NCI-H1417 treated with DMSO at 0.1 percent for 48 hours (cell line): ENCODE data around the gene FHIT.
"Not testable (repeated sequence)": the region's sequence is repeated elsewhere in the genome, so short reads cannot be mapped to it uniquely, and the experiment has no call there.

Experiments
- DNase-seq: peaks from one replicate; lab custom pipeline; 2025; lab: John Stamatoyannopoulos, UW

FHIT gene

DNA sequence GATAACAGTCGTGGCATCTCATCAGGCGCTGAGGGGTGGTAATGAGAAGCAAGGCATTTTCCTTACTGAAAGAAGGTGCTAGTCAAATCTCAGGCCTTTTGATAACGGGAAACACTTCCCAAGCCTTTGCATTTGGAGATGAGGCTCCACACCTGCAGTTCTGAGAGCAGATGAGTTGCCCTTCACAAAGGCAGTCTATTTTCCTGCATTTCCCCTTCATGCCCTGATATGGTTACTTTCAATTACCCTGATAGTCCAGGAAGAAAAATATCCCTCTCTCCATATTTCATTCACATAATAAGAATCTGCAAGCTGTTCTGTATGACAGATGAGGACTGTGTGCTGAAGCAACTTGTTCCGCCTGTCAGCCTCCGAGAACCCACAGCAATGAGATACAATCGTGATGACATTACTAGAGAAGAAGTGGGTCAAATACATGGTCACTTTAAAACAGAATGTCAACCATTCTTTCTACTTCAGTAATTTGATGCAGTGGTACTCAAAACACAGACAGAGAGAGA lies 25.0 kb downstream of the FHIT start:
- DNase-seq, result no peak

DNA sequence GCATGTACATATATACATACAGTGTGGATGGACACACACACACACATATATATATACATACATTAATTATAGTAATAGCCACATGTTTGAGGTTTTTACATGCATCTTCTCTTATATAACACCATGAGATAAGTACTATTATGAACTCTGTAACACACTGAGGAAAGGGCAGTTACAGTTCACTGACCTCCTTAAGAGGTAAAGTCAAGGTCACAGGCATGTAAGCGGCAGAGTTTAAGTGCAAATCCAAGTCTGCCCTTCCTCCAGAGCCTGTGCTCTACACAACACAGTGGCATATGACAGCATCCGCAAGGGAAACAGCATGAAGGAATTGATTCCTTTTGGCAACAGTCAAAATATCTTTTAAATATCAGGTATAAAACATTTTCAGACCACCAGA lies 26.4 kb downstream of the FHIT start:
- DNase-seq, result no peak

DNA sequence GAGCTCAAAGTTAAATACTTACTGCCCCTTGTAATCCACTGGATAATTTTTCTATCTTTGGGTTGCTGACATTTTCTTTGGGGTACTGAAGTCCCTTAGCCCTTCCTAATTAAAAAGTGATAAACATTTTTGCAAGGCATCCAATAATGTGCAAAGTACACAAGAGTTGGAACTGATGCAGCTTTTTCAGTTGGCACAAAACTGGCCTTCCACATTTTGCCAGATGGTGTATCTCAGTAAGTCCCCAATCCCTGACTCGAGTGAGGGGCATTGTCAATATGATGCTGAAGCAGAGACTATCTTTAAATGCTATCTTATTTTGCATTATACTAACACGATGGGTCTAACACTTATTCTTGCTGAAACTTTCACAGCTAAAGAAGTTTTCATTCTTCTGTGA lies 27.8 kb downstream of the FHIT start:
- DNase-seq, result no peak

DNA sequence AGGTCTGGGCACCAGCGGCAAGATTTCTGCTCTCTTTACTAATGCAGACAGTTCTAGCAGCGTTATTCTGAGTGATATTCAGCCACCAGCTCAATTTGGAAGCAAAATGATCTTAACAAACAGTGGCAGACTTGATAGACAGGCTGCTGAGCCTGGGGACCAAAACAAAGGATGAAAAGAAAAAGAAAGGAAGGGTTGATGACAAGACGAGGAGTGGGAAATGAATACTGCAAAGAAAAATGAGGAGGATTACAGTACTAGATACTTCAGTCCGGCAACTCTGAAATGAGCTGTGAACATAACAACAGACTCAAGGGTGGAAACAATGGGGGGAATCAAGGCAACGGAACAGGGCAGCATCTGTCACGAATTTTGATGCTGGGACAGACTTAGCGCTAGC lies 28.8 kb downstream of the FHIT start:
- DNase-seq, result no peak

DNA sequence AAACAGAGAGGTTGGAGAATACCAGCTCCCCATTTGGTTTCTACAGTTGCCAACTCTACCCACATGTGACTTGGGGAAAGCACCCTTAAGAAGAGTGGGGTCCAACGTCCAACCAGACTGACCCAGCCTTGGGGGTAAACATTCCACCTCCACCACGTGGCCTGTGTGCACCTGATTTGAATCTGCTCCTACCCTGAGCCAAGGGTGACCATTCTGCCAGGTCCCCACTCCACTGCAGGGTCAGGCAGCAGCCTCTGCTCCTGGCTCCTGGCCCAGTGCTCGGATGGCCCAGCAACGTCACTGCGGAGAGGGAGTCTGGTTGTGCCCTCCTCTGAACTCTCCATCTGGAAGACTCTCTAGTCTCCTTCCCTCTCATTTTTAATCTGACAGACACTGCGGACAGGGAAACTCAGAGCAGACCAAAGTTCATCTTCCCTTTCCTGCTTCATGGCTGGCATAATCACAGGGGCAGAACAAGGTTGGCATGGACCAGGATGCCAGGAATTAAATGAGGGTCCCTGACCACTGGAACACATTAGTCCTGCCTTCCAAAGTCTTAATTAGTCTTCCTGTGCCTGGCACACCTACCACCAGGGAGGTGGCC lies 29.4 kb downstream of the FHIT start:
- no peak for DNase-seq

DNA sequence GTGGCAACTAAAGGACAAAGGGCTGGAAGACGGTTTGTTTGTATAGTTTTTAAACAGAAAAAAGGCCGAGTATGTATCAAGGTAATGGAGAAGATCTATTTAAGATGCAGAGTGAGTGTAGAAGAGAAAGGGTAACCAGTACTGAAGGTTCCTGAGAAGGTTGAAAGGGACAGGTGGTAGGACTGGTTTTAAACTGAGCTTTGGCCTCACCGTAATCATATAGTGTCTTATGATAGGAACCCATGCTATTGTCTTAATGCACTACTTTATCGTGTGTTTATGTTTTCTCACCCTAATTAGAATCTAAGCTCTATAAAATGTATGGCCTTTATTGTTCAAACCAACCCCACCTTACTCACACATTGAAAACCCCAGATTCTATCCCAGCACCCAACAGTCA lies 32.7 kb downstream of the FHIT start:
- no peak for DNase-seq

DNA sequence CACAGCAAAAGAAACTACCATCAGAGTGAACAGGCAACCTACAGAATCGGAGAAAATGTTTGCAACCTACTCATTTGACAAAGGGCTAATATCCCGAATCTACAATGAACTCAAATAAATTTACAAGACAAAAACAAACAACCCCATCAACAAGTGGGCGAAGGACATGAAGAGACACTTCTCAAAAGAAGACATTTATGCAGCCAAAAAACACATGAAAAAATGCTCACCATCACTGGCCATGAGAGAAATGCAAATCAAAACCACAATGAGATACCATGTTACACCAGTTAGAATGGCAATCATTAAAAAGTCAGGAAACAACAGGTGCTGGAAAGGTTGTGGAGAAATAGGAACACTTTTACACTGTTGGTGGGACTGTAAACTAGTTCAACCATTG lies 35.1 kb downstream of the FHIT start:
- DNase-seq, result not testable (repeated sequence)

DNA sequence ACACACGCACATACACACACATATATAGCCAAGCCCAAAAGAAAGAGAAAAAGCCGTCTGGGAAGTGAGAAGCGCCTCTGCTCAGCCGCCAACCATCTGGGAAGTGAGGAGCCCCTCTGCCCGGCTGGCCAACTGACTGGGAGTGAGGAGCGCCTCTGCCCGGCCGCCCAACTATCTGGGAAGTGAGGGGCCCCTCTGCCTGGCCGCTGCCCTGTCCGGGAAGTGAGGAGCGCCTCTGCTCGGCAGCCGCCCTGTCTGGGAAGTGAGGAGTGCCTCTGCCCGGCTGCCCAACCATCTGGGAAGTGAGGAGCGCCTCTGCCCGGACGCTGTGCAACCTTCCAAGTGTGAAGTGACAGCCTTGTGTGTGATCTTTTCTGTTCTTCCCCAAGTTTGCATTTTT lies 49.2 kb downstream of the FHIT start:
- DNase-seq, result no peak

DNA sequence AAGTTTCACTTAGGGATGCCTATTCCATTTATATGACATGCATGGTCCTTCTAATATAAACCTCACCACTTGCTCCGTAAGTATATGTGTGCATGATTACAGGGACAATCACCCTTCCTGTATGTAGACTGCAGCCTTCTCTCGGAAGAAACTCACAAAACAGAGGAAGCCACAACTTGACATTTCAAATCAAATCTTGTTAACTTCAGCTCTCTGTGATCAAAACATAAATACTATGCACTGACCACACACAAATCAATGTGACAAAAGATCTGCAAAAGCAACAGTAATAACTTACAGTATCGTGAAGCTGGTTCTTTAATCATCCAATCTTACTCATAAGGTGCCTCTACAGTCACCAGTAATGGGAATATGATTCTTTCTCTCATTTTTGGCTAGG lies 50.2 kb downstream of the FHIT start:
- DNase-seq, result no peak

DNA sequence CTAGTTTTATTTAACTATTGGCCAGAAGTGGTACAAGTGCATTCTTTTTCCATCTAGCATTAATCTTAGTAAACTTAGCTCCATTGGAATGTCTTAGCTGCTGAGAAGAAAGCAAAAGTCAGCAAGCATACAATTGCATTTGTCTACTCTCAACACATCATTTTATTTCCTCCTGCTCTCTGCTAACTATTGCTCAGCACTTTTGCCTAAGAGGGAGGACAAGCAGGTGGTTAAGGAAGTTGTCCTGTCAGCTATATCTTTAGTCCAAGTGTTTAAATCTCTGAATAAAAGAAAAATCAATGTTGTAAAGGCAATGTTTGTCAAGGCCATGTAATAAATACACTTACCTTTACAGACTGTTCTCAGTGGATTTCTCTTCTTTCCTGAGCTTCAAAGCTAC lies 51.0 kb downstream of the FHIT start:
- DNase-seq, result no peak

DNA sequence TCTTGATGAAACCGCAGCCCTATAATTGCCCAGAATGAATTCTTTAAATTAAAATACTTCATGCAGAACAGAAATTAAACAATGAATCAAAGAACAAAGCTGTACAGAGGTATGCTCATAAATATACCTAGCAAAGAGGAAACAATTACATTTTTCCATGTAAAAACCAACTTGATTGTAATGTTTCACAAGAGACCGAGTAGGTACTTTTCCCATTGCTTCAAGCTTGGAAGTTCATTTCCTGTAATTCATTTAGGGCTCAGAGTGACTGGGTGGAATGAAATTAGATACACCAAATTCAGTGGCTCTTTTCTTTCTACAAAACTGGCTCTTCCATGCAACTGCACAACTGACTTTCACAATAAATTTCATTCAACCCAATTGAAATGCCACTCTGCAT lies 51.4 kb downstream of the FHIT start:
- no peak for DNase-seq

DNA sequence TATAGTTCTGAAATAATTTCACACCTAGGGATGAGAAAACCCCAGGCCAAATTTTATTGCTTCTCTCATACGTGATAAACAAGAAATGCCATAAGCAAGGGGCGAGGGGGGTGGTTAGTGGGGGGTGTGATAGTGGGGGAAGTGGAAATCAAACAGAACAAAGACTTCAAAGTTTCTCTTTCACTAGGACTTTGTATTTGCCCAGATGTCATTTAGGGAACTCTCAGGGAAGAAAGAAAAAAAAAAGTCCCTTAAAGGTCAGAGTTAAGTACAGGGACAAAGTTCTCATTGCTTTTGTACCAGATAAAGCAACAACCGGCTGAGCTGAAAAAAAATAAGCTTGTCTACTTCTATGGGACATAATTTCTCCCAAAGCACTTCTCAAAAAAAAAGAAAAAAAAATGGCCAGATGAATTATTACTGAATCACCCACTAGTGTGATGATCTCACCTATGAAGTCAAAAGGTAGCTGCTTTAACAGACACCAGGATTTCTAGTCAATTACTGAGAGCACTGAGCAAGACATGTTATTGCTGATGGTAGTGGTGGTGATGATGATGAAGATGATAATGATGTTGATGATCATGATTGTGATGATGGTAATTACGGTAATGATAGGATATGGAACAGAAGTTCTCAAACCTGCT lies 56.2 kb downstream of the FHIT start:
- no peak for DNase-seq

DNA sequence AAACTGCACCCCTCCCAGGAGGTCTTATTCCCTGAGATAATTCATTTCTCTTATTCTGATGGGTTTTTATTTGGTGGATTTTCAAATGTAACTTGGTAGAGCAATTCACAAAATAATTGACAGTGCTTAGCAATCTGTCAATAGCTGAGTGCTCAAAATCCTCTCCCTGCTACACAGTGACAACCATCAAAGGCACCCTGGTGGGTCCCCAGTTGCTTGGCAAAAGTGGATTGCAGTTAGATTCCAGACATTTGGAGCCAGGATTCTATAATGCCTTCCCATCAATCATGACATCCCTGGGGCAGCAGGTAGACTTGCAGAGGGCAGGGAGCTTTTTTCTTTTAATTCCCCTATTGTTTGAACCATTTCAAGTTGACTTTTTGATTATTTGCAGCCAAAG lies 59.0 kb downstream of the FHIT start:
- DNase-seq, result no peak

DNA sequence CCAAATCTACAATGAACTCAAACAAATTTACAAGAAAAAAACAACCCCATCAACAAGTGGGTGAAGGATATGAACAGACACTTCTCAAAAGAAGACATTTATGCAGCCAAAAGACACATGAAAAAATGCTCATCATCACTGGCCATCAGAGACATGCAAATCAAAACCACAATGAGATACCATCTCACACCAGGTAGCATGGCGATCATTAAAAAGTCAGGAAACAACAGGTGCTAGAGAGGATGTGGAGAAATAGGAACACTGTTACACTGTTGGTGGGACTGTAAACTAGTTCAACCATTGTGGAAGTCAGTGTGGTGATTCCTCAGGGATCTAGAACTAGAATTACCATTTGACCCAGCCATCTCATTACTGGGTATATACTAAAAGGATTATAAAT lies 61.0 kb downstream of the FHIT start:
- not testable (repeated sequence) for DNase-seq

DNA sequence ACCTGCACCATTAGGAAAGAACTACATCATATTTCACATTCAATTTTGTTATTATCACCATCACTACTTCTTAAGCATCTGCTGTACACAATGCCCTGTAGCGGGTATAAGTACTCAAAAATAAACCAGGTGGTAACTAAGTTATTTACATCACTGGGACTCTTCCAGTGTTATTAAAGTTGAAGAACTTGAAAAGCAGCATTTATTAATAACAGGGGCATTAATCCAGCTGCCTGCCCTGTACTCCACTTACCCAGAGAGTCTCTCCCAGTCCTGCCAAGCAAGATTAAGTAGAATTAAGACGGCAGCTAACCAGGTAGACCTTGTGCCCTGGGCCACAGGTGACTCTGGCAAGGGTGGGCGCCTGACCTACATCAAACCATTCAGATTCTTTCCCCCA lies 65.2 kb downstream of the FHIT start:
- no peak for DNase-seq

DNA sequence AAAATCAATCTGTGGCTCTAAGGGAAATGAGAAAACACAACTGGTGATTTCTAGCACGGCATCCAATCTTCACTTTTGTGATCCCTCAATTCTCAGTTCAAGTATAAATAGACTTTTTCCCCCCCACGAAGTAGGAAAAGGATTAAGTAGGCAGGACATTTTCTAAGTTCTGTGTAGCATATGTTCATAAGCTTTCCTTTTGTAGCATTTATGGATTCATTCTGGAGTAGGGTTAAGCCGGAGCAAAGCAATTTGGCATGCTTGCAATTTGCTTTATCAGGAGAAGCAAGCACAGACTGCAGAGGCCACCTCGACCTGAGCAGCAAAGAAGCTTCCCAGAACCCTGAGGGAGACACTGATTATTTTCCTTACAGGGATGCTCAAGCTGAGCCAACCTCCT lies 66.3 kb downstream of the FHIT start:
- DNase-seq, result no peak

DNA sequence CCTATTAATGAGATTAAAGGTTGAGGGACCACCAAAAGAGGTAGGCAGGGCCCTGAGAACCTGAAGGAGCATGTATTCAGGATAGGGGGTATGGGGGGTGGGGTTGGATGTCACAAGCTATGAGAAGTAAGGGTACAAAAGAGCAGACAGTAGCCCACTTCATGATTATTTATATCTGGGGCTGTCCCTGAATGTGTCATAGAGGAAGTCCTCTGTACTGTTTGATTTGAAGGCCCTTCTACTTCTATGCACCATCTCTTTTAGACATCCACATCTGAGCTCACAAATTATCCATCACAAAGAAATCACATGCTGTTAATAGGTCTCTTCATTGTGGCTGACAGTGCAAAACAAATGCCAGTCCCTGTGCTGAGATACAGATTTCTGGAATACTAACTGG lies 68.6 kb downstream of the FHIT start:
- no peak for DNase-seq

DNA sequence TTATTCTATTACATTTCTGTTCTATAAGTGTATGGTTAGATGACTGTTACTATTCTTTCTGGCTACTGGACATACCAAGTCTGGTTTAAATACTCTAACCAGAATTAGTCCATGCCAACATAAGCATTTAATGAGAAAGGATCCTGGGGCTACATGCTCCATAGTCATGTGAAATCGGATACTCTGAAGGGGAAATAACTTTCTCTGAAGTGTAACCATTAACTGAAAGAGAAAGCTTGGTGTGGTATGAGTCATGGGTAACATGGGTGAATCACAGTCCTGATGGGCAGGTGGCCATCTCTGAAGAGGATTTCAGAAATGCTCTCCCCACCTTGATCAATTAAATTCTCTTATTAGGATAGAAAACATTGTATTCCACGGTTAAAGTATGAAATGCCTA lies 69.4 kb downstream of the FHIT start:
- DNase-seq, result no peak

DNA sequence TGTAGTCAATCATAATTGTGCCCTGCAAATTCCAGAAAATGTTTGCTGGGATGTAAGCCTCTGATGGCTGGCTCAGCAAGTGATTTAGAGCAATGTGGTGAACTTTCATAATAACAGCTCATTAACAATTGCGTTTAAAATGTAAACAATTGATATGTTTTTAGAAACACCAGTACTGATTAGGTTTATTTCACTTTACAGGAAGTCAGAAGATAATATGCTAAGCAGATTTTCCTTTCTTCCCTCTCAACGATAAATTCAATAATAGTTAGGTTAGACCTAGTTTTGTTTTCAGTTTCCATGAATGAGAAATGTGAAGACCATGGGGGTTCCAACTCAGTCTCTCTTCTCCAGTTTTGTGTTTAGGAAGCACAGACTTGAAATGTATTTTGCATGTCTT lies 71.0 kb downstream of the FHIT start:
- no peak for DNase-seq

DNA sequence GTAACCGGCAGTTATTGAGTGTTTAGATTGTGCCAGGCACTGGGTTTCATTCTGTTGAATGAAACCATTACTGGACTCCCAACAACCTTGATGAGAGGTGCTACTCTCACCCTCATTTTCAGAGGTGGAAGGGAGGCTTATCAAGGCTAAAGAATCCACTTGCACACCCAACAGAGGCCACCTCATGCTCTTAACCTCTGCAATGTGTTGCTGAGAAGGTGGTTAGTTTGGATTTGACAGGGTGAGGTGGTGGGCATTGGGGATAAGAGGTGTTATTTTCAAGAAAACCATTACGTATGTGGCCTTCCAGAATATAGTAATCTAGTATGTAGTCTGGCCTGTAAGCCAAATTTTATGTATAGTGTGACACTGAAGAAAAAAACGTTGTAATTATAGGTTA lies 73.1 kb downstream of the FHIT start:
- no peak for DNase-seq

DNA sequence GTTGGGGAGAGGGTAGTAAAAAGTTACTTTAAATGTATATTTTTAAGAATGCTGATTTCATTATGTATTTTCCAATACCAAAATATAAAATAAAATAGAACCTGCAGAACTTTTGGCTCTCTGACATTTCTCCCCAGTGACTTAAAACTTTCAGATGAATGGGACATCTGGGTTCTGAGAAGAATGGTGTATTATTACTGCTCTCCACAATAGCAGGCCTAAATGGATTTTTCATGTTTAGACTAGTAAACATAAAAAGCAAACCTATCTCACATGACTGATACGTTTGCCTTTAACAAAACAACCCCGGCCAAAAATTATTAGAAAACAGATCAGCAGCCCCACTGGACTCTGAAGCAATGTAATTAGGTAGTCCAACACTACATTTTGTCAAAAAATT lies 73.8 kb downstream of the FHIT start:
- DNase-seq, result no peak

DNA sequence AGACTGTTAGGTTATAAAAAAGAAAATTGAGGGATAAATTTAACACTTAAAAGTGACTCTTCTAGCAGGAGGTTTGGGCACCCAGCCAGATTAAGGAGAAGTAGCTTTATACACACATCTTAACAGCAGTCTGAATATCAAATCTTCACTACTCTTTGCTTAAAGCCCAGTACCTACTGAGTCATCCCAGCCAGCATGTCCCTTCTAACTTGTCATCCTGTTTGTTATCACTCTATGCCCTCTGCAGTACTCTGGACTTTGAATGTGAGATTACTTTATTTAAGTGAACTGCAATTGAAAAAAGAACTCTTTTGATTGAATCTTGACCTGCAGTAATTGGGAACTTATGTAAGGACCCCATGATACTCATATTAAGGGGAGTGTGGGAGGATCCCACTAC lies 77.6 kb downstream of the FHIT start:
- DNase-seq, result no peak

DNA sequence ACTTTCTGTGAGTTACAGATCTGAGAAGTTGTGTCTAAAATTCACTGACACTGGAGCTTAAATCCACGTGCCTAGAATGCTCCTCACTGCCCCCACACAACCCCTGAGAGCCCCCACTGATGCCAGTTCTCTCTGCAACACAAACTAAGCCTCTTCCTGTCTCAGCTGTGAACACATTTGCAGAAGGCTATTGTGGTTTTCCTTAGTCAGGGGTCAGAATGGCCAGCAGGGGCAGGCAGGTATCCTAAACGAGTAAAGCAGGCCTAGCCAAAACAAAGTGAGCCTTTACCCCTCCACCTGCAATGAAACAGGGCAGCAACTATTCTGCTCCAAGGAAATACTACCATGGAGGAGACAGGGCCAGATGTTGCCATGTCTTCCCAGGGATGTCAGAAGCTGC lies 78.6 kb downstream of the FHIT start:
- DNase-seq, result no peak

DNA sequence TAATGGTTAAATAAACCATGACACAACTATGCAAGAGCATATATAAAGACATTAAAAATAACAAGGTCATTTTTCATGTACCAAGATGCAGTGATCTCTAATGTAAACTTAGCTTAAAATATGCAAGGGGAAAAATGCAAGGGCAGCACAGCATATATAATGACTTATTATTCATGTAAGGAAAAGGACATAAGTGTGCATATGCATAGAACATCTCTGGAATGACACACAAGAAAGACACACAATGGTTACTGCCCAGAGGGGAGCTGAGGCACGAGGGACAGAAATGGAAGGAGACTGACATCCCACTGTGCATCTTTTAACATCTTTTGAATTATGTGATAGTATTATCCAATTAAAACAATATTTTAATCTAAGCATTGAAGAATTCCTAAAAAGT lies 79.0 kb downstream of the FHIT start:
- DNase-seq, result no peak
